HG03135 (cell line): ENCODE results near the gene CYP2W1.

Experiments
- ATAC-seq: cut with Tn5 transposase; IDR thresholded peaks from one replicate; pipeline ENCODE4 v1.9.1; 2021; ENCODE audit warnings: mild to moderate bottlenecking, moderate library complexity; ENCODE audit not compliant: unreplicated experiment

The CYP2W1 gene

GRCh38 chr7:963236-964078, 19.5 kb upstream of the CYP2W1 start:
- no peak for ATAC-seq

- no peak for ATAC-seq
Measured at GRCh38 chr7:964401-965231, 18.4 kb upstream of the CYP2W1 start.

- no peak for ATAC-seq
Measured at GRCh38 chr7:966291-967069, 16.5 kb upstream of the CYP2W1 start.

DNA sequence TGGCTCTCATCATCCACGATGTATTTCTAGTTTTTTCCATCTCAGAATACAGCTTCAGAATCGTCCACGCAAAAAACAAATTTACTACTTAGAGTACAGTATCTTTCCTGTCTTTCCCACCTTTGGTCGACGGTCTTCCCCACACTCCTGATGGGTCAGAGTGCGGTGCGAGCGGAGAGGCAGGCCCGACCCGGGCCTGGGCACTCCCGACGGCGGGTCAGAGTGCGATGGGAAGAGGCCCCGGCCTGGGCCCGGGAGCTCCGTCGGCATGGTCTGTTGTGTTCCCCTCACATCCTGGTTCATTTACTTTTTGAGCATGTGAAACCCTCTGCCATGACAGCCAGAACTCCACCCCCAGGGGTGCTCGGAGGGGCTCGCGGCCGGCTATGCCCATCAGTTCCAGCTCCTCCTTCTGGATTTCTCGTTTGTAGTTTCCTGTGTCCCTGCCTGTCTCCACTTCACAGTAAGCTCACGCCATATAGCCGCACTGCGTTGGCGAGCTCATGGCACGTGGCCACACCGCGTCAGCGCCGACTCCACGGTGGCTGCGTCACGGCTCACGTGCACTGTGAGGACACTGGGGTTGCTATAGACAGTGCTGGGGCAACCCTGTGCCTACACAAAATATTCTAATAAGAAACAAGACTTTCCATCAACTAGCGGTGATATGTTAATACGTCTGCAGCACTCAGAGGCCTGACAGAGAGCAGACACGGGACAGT, 15.5 kb upstream of the CYP2W1 start:
- ATAC-seq = no peak

DNA sequence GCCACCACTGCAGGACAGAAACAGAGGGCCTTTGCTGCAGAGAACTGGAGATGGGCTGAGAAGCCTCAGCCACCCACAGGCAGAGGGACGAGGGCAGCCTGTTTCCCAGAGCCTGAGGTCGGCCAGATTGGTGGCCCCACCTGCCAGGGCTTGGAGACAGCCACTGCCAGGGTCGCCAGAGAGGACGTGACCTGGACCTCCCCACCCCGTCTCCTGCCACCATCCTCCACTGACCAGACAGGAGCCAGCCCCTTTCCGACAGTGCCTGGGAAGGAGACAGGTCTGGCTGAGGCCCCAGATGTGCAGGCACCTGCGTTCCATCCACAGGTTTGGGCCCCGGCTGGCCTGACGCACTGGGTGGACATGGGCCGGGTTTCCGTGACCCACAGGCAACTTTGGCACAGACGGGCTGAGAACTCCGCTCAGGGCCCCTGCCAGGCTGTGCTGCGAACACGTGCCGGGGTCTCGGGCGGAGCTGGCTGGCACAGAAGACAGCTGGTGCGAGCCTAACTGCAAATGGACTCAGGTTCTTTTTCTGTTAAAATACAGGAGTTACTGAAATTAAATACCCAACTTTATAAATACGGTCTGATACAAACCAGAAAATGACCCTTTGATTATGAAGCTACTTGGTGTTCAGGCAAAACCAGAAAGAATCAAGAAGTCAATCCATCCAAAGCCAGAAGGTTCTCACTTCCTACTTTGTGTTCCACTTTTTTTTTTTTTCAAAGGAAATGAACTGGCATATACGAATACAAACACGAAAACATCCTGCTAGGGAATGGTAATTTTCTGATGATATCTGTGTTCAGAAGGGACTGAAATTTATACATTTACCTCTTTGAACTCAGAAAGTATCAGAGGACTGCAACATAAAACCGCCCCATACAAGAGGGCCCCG, 14.5 kb upstream of the CYP2W1 start:
- no peak for ATAC-seq

- ATAC-seq = no peak
Measured at GRCh38 chr7:969403-969802, 13.6 kb upstream of the CYP2W1 start.

DNA sequence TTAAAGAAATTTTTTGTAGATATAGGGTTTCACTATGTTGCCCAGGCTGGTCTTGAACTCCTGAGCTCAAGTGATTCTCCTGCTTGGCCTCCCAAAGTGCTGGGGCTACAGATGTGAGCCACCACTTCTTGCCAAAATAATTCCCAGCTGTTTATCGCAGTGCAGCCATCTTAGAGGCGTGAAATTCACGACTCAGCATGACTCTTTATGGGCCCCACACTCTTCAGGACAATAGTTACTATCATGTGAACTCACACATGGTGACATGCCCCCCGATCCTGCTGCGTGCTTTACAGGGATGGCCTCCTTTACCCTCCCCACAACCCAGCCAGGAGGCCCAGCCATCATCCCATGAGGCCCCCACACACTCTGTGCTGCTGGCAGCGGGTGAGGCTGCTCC, 12.2 kb upstream of the CYP2W1 start:
- no peak for ATAC-seq

DNA sequence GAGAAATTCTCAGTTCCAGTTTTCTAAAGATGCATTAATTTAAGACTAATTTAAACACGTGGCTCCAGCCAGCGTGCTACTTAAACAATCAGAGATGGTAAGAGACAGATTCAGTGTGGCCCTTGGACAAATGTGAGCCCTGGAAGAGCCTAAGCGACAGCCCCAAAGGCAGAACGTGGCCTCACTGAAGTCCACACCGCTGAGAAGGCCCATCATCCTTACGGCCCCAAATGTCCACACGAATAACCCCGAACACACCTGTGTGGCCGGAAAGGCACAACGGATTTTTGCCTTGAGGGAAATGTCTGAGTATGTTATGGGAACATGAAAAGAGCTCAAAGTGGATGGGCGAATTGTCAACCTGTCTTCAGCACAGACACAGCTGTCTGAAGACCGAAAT, 10.9 kb upstream of the CYP2W1 start:
- ATAC-seq = no peak

DNA sequence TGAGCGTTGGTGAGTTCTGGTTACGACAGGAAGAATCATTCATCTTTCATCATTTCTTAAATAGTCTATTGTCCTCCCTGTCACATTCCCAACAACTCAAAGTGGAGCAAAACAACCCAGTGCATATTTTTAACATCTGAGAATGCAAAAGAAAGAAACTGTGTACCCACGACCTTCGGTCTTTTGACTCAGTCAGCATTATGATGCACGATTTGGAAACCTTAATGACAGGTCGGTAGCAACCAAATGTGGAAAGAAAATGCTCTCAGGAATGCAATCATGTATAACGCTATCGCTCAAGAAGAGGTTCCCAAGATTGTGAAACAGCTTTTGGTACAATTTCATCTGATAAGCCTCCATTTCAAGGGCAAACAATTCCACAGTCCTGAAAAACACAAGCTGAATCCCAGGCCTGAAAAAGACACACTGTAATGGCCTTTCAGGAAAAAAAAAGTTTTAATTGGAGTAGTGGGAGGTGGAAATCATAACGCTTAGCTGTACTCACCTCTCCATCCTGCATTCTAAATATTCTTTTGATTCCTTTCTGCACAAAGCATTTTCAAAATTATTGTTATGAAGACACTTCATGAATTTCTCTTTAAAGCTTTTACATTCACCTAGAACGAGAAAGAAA, 10.2 kb upstream of the CYP2W1 start:
- ATAC-seq = no peak

DNA sequence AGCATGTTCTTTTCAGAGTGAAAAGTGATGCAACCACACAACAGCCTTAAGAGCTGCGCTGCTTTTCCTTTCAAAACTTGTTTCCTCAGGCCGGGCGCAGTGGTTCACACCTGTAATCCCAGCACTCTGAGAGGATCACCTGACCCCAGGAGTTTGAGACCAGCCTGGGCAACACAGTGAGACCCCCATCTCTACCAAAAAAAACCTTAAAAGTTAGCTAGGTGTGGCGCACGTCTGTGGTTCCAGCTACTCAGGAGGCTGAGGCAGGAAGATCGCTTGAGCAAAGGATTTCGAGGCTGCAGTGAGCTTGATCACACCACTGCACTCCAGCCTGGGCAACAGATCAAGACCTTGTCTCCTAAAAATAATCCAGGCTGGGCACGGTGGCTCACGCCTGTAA, 9.7 kb upstream of the CYP2W1 start:
- no peak for ATAC-seq

- no peak for ATAC-seq
Measured at GRCh38 chr7:974172-974571, 8.8 kb upstream of the CYP2W1 start.

DNA sequence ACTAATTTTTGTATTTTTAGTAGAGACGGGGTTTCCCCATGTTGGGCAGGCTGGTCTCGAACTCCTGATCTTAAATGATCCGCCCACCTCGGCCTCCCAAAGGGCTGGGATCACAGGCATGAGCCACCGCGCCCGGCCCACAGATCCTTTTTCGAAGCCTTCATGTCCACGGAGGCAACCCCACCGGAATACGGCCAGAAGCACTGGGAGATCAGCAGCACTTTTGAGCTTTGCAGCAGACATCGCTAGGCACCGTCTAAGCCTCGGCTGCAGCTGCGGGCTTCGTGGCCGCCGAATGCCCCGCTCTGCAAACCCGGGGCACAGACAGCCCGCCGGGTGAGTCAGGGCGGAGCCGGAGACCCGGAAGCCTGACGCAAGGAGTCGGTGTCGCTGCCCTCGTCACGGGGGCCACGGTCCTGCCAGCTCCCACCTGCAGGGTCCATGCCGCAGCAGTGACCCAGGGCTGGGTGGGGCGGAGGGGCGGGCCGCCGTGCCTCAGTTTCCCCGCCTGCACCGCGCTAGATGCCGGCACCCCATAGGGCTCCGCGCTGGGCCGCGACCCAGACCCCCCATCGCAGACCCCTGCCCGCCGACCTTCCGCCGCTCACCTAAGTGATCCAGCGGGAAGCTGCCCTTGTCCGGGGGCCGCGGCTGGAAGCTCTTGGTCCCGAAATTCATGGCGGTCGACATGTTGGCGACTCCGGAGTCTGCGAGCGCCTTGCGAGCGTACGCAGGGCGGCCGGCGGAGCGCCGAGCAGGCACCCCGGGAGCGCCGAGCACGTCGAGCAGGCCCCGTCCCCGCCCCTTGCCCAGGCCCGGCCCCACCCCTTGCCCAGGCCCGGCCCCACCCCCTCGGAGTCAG, 7.9 kb upstream of the CYP2W1 start, which contains the start of gene COX19:
COX19 (minus strand) TSS at position 730 of the 862 bp plus-strand sequence; CDS start at position 690, 40 bp downstream.
- ATAC-seq = peak; percentile 75

DNA sequence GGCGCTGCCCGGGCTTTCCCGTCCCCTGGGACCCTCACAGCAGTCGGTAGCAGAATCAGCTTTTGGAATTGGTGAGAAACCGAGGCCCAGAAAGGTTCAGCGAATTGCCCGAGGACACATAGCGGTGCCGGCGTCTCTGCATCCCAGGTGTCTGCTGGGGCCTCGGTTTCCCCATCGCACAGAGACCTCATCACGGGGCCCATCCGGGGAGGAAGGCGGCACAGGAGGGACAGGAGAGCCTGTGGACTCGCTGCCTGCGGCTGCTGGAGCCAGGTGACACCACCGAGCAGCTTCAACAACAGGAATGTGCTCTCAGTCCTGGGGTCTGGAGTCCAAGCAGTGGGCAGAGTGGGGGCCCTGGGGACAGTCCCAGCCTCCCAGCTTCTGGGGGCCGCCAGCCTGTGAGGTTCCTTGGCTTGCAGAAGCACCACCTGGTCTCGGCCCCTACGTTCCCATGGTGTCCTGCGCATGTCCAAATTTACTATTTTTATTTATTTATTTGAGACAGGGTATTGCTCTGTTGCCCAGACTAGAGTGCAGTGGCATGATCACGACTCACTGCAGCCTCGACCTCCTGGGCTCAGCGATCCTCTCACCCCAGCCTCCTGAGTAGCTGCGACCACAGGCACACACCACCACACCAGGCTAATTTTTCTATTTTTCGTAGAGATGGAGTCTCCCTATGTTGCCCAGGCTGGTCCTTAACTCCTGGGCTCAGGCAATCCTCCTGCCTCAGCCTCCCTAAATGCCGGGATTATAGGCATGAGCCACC, 7.1 kb upstream of the CYP2W1 start:
- ATAC-seq = peak; percentile 1

DNA sequence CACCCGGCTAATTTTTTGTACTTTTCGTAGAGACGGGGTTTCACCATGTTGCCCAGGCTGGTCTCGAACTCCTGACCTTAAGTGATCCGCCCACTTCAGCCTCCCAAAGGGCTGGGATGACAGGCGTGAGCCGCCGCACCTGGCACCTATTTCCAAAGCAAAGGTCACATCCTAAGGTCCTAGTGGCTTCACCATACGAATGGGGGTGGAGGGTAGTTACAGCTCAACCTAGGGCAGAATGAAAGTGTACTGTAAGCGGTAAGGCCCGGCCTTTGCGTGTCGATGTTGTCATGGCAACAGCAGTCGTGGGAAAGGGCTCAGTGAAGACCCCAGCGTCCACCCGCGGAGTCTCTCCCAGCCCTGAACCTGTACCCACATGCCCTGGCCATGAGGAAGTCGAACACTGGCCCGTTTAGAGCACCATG, 6.1 kb upstream of the CYP2W1 start:
- ATAC-seq = no peak

GRCh38 chr7:977326-978048, 5.5 kb upstream of the CYP2W1 start:
- ATAC-seq = no peak

GRCh38 chr7:978049-978346, 5.0 kb upstream of the CYP2W1 start:
- no peak for ATAC-seq
